Esophagus muscularis mucosa (tissue), 4 donors: ENCODE data around the gene NBAS.

Source experiments
- CTCF ChIP-seq, 3 experiments: fragments of 200-600 bp in 2 of 3; fragments of 450-650 bp in 1 of 3; sonication (generic) in 2 of 3; IDR thresholded peaks; one replicate each; pipeline ENCODE4 v1.5.1; 2017 to 2019; ENCODE audit warnings: antibody characterized with exemption in 3 of 3, mild to moderate bottlenecking in 2 of 3, moderate library complexity in 1 of 3
- EP300 ChIP-seq: sonication (generic); formaldehyde crosslinking; IDR thresholded peaks from one replicate; pipeline ENCODE4 v1.6.1; 2017; ENCODE audit warnings: antibody characterized with exemption
- POLR2A ChIP-seq: fragments of 450-650 bp; IDR thresholded peaks from one replicate; pipeline ENCODE4 v1.6.1; 2017; ENCODE audit warnings: antibody characterized with exemption, moderate library complexity, mild to moderate bottlenecking, low read depth

DNA sequence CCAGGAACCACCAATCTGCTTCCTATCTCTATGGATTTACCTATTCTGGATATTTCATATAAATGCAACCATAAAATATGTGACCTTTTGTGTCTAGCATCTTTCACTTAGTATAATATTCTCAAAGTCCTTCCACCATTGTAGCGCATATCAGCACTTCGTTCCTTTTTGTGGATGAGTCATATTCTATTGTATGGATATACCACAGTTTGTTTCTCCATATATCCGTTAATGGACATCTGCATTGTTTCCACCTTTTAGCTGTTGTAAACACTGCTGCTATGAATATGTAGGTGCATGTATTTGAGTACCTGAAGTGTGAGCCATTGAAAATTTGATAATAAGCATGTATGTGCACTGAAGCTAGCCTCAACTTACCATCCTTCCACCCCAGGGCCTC lies 80.1 kb downstream of the NBAS start:
- TF ChIP-seq CTCF (IDR thresholded peaks at IDR 0.05) (no peak), POLR2A (no peak), EP300 (no peak)
